GM18907 (cell line): ENCODE data around the gene AEBP1.

Experiments used
- ATAC-seq: cut with Tn5 transposase; IDR thresholded peaks from one replicate; pipeline ENCODE4 v1.9.1; 2021; ENCODE audit warnings: mild to moderate bottlenecking, moderate library complexity; ENCODE audit not compliant: unreplicated experiment

Gene AEBP1

GRCh38 chr7:44140341-44140740, 36.2 kb downstream of the AEBP1 start:
- no peak for ATAC-seq

DNA sequence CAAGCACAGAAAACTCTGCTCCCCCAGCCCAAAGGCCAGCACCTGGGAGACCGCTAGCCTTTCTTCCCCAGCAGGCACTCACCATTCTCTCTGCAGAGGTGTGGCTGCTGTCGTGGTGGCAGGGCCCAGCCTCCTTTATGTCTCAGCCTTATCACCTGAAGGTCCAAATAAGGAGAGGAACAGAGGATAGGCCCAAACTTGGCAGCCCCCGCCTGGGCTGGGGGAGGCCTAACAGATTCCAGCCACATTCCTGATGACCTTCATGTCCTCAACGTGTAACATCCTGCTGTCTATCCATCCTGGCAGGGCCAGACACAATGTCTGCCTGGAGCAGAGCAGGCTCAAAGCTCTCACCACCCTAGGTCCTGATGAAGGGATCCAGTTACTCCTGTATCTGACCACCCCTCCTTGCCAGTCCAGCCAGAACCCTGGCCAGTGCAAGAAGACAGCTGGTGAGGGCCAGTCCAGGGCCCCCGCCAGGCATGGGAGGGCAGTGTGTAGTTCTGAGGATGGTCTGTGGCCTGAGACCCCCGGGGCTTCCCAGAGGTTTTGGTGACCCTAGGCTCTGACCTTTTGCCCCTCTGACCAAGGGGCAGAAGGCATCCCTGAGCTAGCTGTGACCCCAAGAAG, 37.2 kb downstream of the AEBP1 start, which contains the start of gene MYL7:
Gene MYL7 (minus strand): TSS at position 112 of the 630 bp plus-strand sequence. CDS start 27 bp downstream, at position 85.
- no peak for ATAC-seq

- ATAC-seq = no peak
Measured at GRCh38 chr7:44142028-44142427, 37.9 kb downstream of the AEBP1 start.

- ATAC-seq = no peak
Measured at GRCh38 chr7:44143646-44144250, 39.6 kb downstream of the AEBP1 start.

GRCh38 chr7:44144426-44144967, 40.4 kb downstream of the AEBP1 start:
- ATAC-seq = no peak

DNA sequence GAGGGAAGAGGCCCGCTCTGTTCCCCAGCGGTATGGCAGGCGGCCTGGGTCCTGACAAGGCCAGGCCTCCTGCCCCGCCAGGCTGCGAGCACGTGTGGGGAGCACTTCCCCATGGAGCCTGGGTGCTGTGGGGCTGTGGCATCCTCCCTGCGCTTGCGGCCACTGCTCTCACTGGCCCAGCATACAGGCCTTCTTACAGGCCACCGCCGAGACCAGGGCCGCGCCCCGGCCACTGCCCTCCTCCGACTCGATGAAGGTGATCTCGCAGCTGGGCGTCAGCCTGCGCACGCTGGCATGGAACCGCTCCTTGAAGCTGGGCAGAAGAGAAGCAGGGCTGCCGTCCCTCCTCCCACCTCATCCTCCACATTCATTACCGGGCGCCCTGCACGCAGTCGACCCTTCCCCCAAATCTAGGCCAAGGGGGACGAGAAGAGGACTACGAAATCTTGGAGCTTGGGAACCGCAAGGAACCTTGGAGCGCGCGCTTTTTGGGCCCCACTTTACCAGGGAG, 40.9 kb downstream of the AEBP1 start:
- no peak for ATAC-seq

DNA sequence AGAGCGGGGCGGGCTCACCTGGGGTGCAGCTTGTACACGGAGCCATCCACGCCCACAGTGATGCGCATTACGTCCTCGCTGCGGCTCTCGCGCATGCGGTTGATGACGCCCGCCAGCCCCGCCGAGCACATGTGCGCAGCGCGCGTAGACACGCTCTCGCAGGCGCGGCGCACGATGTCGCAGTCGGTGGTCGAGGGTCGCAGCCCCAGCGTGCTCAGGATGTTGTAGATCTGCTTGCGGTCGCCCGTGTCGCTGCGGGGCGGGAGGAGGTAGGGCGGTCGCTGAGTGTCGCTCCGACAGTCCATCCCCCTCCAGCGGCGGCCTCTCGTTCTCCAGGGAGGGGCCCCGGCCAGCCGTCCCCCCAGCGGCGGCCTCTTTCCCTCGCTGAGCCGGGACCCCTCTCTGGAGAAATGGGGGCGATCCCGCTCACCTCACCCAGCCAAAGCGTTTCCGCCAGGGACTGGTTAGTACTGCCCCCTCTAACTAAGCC, 41.4 kb downstream of the AEBP1 start:
- ATAC-seq = no peak

- no peak for ATAC-seq
Measured at GRCh38 chr7:44145969-44146911, 42.1 kb downstream of the AEBP1 start.

DNA sequence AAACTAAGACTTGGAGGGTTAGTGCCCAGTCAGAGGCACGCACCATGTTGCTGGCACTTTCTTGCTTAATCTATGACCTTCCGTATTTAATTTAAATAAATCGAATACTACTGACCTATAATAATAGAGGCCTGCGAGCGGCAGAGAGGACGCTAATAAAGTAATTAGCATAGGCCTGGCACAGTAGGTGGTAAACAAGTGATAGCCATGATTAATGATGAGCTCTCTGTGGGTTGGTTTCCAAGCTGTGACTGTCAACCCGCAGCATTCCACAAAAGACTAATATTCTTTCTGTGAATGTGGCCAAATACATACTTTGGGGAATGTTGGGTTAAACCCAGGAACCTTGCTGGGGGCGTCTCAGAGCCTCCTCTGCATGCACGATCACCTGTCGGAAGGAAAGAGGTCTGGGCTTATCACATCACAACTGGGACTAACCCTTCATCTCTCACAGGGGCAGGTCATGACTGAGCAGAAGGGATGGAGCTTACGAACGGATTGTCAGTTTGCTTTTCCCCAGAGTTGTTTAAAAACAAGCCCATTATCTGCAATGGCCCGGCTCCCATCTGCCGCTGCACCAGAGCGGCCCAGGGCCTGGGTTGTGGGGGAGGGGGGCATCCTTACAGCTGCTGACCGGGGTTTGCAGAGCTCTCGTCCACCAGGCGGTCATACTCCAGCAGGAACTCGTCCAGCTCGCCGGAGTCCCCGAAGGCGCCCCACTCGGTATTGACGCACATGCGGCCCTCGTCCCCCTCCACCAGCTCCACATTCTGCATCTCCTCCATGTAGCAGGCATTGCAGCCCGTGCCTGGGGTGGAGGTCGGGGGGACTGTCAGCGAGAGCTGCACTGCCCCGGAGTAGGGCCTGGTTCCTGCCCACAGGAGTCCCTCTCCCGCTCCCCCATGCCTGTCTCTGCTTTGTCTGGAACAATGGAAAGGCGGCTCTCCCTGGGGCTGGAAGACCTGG, 43.2 kb downstream of the AEBP1 start:
- no peak for ATAC-seq

- ATAC-seq = no peak
Measured at GRCh38 chr7:44148166-44148565, 44.0 kb downstream of the AEBP1 start.

GRCh38 chr7:44148961-44149536, 44.9 kb downstream of the AEBP1 start:
- ATAC-seq = no peak

- ATAC-seq = no peak
Measured at GRCh38 chr7:44149571-44150465, 45.7 kb downstream of the AEBP1 start.

GRCh38 chr7:44150466-44150832, 46.3 kb downstream of the AEBP1 start:
- no peak for ATAC-seq

- ATAC-seq = no peak
Measured at GRCh38 chr7:44150966-44151941, 47.1 kb downstream of the AEBP1 start.

- ATAC-seq = no peak
Measured at GRCh38 chr7:44151956-44152355, 47.8 kb downstream of the AEBP1 start.

DNA sequence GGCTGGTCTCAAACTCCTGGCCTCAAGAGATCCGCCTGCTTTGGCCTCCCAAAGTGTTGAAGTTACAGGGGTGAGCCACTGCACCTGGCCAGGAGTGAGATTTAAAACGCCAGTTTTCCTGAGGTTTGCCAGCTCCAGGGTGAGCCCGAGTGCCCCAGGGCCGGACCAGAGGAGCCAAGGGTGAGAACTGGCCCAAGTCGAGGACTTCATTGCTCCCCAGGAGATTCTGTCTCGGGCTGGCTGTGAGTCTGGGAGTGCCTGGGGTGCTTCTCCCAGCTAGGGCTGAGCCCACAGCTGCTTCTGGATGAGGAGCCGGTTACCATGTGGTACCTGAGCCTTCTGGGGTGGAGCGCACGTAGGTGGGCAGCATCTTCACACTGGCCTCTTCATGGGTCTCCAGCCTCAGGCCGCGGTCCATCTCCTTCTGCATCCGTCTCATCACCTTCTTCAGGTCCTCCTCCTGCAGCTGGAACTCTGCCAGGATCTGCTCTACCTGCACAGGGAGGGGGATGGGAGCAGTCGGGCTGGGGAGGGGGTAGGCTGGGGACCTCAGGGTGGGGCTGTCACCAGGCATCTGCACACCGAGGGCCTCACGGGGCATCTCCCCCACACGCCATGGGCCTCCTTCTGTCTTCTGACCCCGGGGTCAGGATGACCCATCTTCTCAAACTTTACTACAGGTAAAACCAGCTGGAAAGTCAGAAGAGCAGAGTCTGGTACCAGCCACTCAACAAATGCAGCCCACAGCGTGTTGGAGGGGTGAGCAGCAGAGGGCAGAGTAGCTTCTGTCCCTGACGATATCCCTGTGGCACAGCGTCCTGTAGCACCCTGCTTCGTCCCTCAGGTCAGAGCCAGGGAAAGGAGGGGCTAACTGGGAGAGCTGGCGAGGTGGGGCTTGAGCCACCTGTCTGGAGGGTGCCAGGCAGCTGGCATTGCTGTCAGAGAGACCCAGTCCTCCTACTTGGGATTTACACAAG, 49.1 kb downstream of the AEBP1 start:
- ATAC-seq = no peak
